Neural progenitor cell (in vitro differentiated cells): ENCODE data around the gene NAA10. TPM values are rescaled to one million over a fixed set of nuclear protein-coding genes. Genes with fewer than 3 reads are reported as not detected.
A peak's percentile ranks its signal among the peaks of the same experiment; 100 is the strongest.

Experiments
- DNase-seq: peaks from one replicate; pipeline ENCODE4 v3.0.0-alpha.2; 2016; ENCODE audit warnings: low spot score
- H2AFZ ChIP-seq: fragments of 200-600 bp; sonication (generic); replicated peaks from 2 replicates; pipeline ENCODE4 v1.6.1; 2016; ENCODE audit warnings: antibody characterized with exemption
- H3F3A ChIP-seq: fragments of 200-600 bp; sonication (generic); 2 replicates; pipeline ENCODE4 v1.6.1; 2016; ENCODE audit warnings: antibody characterized with exemption, low read depth
- H3K27ac ChIP-seq: fragments of 200-600 bp; sonication (generic); 2 replicates; pipeline ENCODE4 v1.5.1; 2016; ENCODE audit warnings: mild to moderate bottlenecking
- H3K27me3 ChIP-seq: fragments of 200-600 bp; sonication (generic); 2 replicates; pipeline ENCODE4 v1.6.1; 2016; ENCODE audit warnings: mild to moderate bottlenecking, moderate library complexity
- H3K36me3 ChIP-seq: fragments of 200-600 bp; sonication (generic); 2 replicates; pipeline ENCODE4 v1.5.1; 2016
- H3K4me1 ChIP-seq: fragments of 200-600 bp; sonication (generic); 2 replicates; pipeline ENCODE4 v1.6.1; 2016; ENCODE audit warnings: mixed run types
- H3K4me2 ChIP-seq: fragments of 200-600 bp; sonication (generic); 2 replicates; pipeline ENCODE4 v1.6.1; 2016
- H3K4me3 ChIP-seq: fragments of 200-600 bp; sonication (generic); 2 replicates; pipeline ENCODE4 v1.5.1; 2016
- H3K79me2 ChIP-seq: fragments of 200-600 bp; sonication (generic); 2 replicates; pipeline ENCODE4 v1.6.1; 2016; ENCODE audit warnings: low read depth
- H3K9ac ChIP-seq: fragments of 200-600 bp; sonication (generic); 2 replicates; pipeline ENCODE4 v1.6.1; 2016
- H3K9me3 ChIP-seq: fragments of 200-600 bp; sonication (generic); 2 replicates; pipeline ENCODE4 v1.5.1; 2016; ENCODE audit warnings: low read depth
- H4K20me1 ChIP-seq: fragments of 200-600 bp; sonication (generic); 2 replicates; pipeline ENCODE4 v1.6.1; 2016; ENCODE audit warnings: low read depth
- H3K27ac Mint-ChIP-seq: 3 replicates; pipeline ENCODE4 v1.8.0; 2021; ENCODE audit warnings: mixed read lengths
- H3K27me3 Mint-ChIP-seq: 2 replicates; pipeline ENCODE4 v1.8.0; 2022; ENCODE audit warnings: low read depth, mild to moderate bottlenecking, inconsistent platforms, moderate library complexity, mixed read lengths; ENCODE audit not compliant: insufficient read depth
- H3K36me3 Mint-ChIP-seq: 3 replicates; pipeline ENCODE4 v1.8.0; 2021; ENCODE audit warnings: mixed read lengths
- H3K4me1 Mint-ChIP-seq: 3 replicates; pipeline ENCODE4 v1.8.0; 2021; ENCODE audit warnings: mixed read lengths
- H3K4me3 Mint-ChIP-seq: 3 replicates; pipeline ENCODE4 v1.8.0; 2021; ENCODE audit warnings: mild to moderate bottlenecking, moderate library complexity, mixed read lengths
- H3K9me3 Mint-ChIP-seq: 3 replicates; pipeline ENCODE4 v1.8.0; 2020; ENCODE audit warnings: mixed read lengths
- CTCF ChIP-seq: fragments of 200-600 bp; sonication (generic); IDR thresholded peaks from 2 replicates; pipeline ENCODE4 v1.5.1; 2017; ENCODE audit warnings: antibody characterized with exemption, mild to moderate bottlenecking
- EZH2 ChIP-seq: fragments of 200-600 bp; sonication (generic); IDR thresholded peaks from 2 replicates; pipeline ENCODE4 v1.6.1; 2017; ENCODE audit warnings: antibody characterized with exemption, mild to moderate bottlenecking, moderate library complexity
- EZH2phosphoT487 ChIP-seq: fragments of 200-600 bp; sonication (generic); IDR thresholded peaks from 2 replicates; pipeline ENCODE4 v1.6.1; 2017; ENCODE audit warnings: antibody characterized with exemption
- total RNA-seq: library from RNA; depleted of rRNA; stranded (reverse); fragments of >200 nt; gene quantifications from 2 replicates; pipeline ENCODE4 v1.2.3, GENCODE V29; 2015; ENCODE audit warnings: low replicate concordance

Gene NAA10
- total RNA-seq, 1 donor from 2014 or later = 55.5 TPM

- Histone ChIP-seq H3K9ac (peak overlapping the region; percentile 52), H3K27me3 (no peaks in the 10 kb centered on the region), H4K20me1 (no peaks in the 10 kb centered on the region), H3K4me3 (peak overlapping the region; percentile 73), H2AFZ (no peak overlapping the region), H3K79me2 (peaks cover 18% of the 10 kb centered on the region), H3F3A (peaks cover 7% of the 10 kb centered on the region), H3K36me3 (no peaks in the 10 kb centered on the region), H3K4me1 (no peaks in the 10 kb centered on the region), H3K27ac (no peak overlapping the region), H3K9me3 (no peaks in the 10 kb centered on the region), H3K4me2 (peak overlapping the region; percentile 86)
- TF ChIP-seq EZH2 (no peak), EZH2phosphoT487 (no peak), CTCF (no peak)
- Mint-ChIP-seq H3K9me3 (peaks cover 7% of the 10 kb centered on the region), H3K27ac (no peak overlapping the region), H3K4me3 (peak overlapping the region; percentile 86), H3K36me3 (peaks cover 2% of the 10 kb centered on the region), H3K27me3 (peaks cover 2% of the 10 kb centered on the region), H3K4me1 (peaks cover 12% of the 10 kb centered on the region)
- DNase-seq = no peak
Observed at GRCh38 chrX:153934148-153934761, 582 bp downstream of the NAA10 start.

- Histone ChIP-seq H3K27ac (no peak overlapping the region), H4K20me1 (no peaks in the 10 kb centered on the region), H3K27me3 (no peaks in the 10 kb centered on the region), H3K9ac (no peak overlapping the region), H3K79me2 (peaks cover 18% of the 10 kb centered on the region), H3K36me3 (no peaks in the 10 kb centered on the region), H3F3A (peaks cover 12% of the 10 kb centered on the region), H3K4me3 (peak overlapping the region; percentile 73), H3K9me3 (no peaks in the 10 kb centered on the region), H2AFZ (no peak overlapping the region), H3K4me1 (no peaks in the 10 kb centered on the region), H3K4me2 (peak overlapping the region; percentile 86)
- H3K27me3 Mint-ChIP-seq = peaks cover 3% of the 10 kb centered on the region
- peaks cover 16% of the 10 kb centered on the region for H3K4me1 Mint-ChIP-seq
- H3K4me3 Mint-ChIP-seq = peak overlapping the region; percentile 86
- peaks cover 4% of the 10 kb centered on the region for H3K36me3 Mint-ChIP-seq
- TF ChIP-seq EZH2 (no peak), EZH2phosphoT487 (no peak)
- H3K27ac Mint-ChIP-seq = no peak overlapping the region
- no peak for DNase-seq
- H3K9me3 Mint-ChIP-seq = peaks cover 7% of the 10 kb centered on the region
Observed at GRCh38 chrX:153933748-153934147, 1.1 kb downstream of the NAA10 start.

GRCh38 chrX:153932220-153932915 is 2.5 kb downstream of the NAA10 start:
- H3K27me3 ChIP-seq = no peaks in the 10 kb centered on the region

More at GRCh38 chrX:153932220-153932915, 2.5 kb downstream of the NAA10 start:
- no peaks in the 10 kb centered on the region for H3K36me3 ChIP-seq
- no peaks in the 10 kb centered on the region for H3K4me1 ChIP-seq
- Mint-ChIP-seq H3K9me3 (peaks cover 7% of the 10 kb centered on the region), H3K4me3 (no peak overlapping the region), H3K27ac (no peak overlapping the region), H3K27me3 (peaks cover 3% of the 10 kb centered on the region), H3K36me3 (peaks cover 4% of the 10 kb centered on the region), H3K4me1 (peaks cover 17% of the 10 kb centered on the region)
- H3K9ac ChIP-seq = no peak overlapping the region
- no peak overlapping the region for H3K27ac ChIP-seq
- DNase-seq = no peak
- H3K9me3 ChIP-seq = no peaks in the 10 kb centered on the region
- peaks cover 18% of the 10 kb centered on the region for H3K79me2 ChIP-seq
- no peak overlapping the region for H2AFZ ChIP-seq
- no peak for TF ChIP-seq CTCF
- TF ChIP-seq EZH2phosphoT487 = no peak
- no peak for TF ChIP-seq EZH2
- H3K4me3 ChIP-seq = no peak overlapping the region
- no peak overlapping the region for H3K4me2 ChIP-seq
- H3F3A ChIP-seq = peaks cover 24% of the 10 kb centered on the region
- H4K20me1 ChIP-seq = no peaks in the 10 kb centered on the region
